ENCODE results near the gene STAB1.

Gene STAB1

GRCh38 chr3:52494886-52495495 is at the start of gene STAB1:
TSS of gene STAB1 (plus strand) at chr3:52495338. CDS start at chr3:52495414, 76 bp downstream.
- no peak within 1 kb of the TSS for H3K4me3 ChIP-seq (ENCODE audit: low read depth, low read length)
- no peaks in the 10 kb centered on the region for H3K9me3 ChIP-seq (ENCODE audit: control insufficient read depth, insufficient read depth, low read length)
- no peaks in the 10 kb centered on the region for H3K4me1 ChIP-seq (ENCODE audit: control insufficient read depth, insufficient read depth, low read length)
- no peak within 1 kb of the TSS for H3K9ac ChIP-seq (ENCODE audit: low read depth, low read length)
- H3K27me3 ChIP-seq (ENCODE audit: control insufficient read depth, insufficient read depth, low read length): no peaks in the 10 kb centered on the region
- peaks cover 32% of the 10 kb centered on the region for H3K36me3 ChIP-seq (ENCODE audit: control insufficient read depth, insufficient read depth, low read length)

GRCh38 chr3:52446042-52446441 is 49.1 kb upstream of the STAB1 start:
- H3K27me3 ChIP-seq (ENCODE audit: control insufficient read depth, insufficient read depth, low read length): no peaks in the 10 kb centered on the region
- H3K36me3 ChIP-seq (ENCODE audit: control insufficient read depth, insufficient read depth, low read length): no peaks in the 10 kb centered on the region
- H3K4me1 ChIP-seq (ENCODE audit: control insufficient read depth, insufficient read depth, low read length): no peaks in the 10 kb centered on the region
- no peak overlapping the region for H3K9ac ChIP-seq (ENCODE audit: low read depth, low read length)
- H3K4me3 ChIP-seq (ENCODE audit: low read depth, low read length): no peak overlapping the region
- H3K9me3 ChIP-seq (ENCODE audit: control insufficient read depth, insufficient read depth, low read length): no peaks in the 10 kb centered on the region

- no peaks in the 10 kb centered on the region for H3K4me1 ChIP-seq (ENCODE audit: control insufficient read depth, insufficient read depth, low read length)
- no peak overlapping the region for H3K9ac ChIP-seq (ENCODE audit: low read depth, low read length)
- H3K27me3 ChIP-seq (ENCODE audit: control insufficient read depth, insufficient read depth, low read length): no peaks in the 10 kb centered on the region
- H3K36me3 ChIP-seq (ENCODE audit: control insufficient read depth, insufficient read depth, low read length): no peaks in the 10 kb centered on the region
- H3K4me3 ChIP-seq (ENCODE audit: low read depth, low read length): no peak overlapping the region
- H3K9me3 ChIP-seq (ENCODE audit: control insufficient read depth, insufficient read depth, low read length): no peaks in the 10 kb centered on the region
These were observed 48.3 kb upstream of the STAB1 start for GRCh38 chr3:52446631-52447511.

GRCh38 chr3:52447512-52448355 is 47.4 kb upstream of the STAB1 start:
- Histone ChIP-seq H3K36me3 (ENCODE audit: control insufficient read depth, insufficient read depth, low read length) (no peaks in the 10 kb centered on the region), H3K9ac (ENCODE audit: low read depth, low read length) (no peak overlapping the region), H3K4me1 (ENCODE audit: control insufficient read depth, insufficient read depth, low read length) (no peaks in the 10 kb centered on the region), H3K27me3 (ENCODE audit: control insufficient read depth, insufficient read depth, low read length) (no peaks in the 10 kb centered on the region), H3K9me3 (ENCODE audit: control insufficient read depth, insufficient read depth, low read length) (no peaks in the 10 kb centered on the region), H3K4me3 (ENCODE audit: low read depth, low read length) (no peak overlapping the region)

- Histone ChIP-seq H3K27me3 (ENCODE audit: control insufficient read depth, insufficient read depth, low read length) (no peaks in the 10 kb centered on the region), H3K9me3 (ENCODE audit: control insufficient read depth, insufficient read depth, low read length) (no peaks in the 10 kb centered on the region), H3K9ac (ENCODE audit: low read depth, low read length) (no peak overlapping the region), H3K36me3 (ENCODE audit: control insufficient read depth, insufficient read depth, low read length) (no peaks in the 10 kb centered on the region), H3K4me3 (ENCODE audit: low read depth, low read length) (no peak overlapping the region), H3K4me1 (ENCODE audit: control insufficient read depth, insufficient read depth, low read length) (no peaks in the 10 kb centered on the region)
These were observed 44.5 kb upstream of the STAB1 start for GRCh38 chr3:52450489-52451236.

GRCh38 chr3:52451237-52452083 is 43.7 kb upstream of the STAB1 start:
- Histone ChIP-seq H3K4me3 (ENCODE audit: low read depth, low read length) (no peak overlapping the region), H3K9ac (ENCODE audit: low read depth, low read length) (no peak overlapping the region), H3K36me3 (ENCODE audit: control insufficient read depth, insufficient read depth, low read length) (no peaks in the 10 kb centered on the region), H3K27me3 (ENCODE audit: control insufficient read depth, insufficient read depth, low read length) (no peaks in the 10 kb centered on the region), H3K9me3 (ENCODE audit: control insufficient read depth, insufficient read depth, low read length) (no peaks in the 10 kb centered on the region), H3K4me1 (ENCODE audit: control insufficient read depth, insufficient read depth, low read length) (no peaks in the 10 kb centered on the region)

- Histone ChIP-seq H3K27me3 (ENCODE audit: control insufficient read depth, insufficient read depth, low read length) (no peaks in the 10 kb centered on the region), H3K36me3 (ENCODE audit: control insufficient read depth, insufficient read depth, low read length) (no peaks in the 10 kb centered on the region), H3K9ac (ENCODE audit: low read depth, low read length) (no peak overlapping the region), H3K4me1 (ENCODE audit: control insufficient read depth, insufficient read depth, low read length) (peaks cover 3% of the 10 kb centered on the region), H3K4me3 (ENCODE audit: low read depth, low read length) (no peak overlapping the region), H3K9me3 (ENCODE audit: control insufficient read depth, insufficient read depth, low read length) (no peaks in the 10 kb centered on the region)
These were observed 43.0 kb upstream of the STAB1 start for GRCh38 chr3:52452126-52452525.

GRCh38 chr3:52452570-52453221 is 42.4 kb upstream of the STAB1 start:
- Histone ChIP-seq H3K36me3 (ENCODE audit: control insufficient read depth, insufficient read depth, low read length) (no peaks in the 10 kb centered on the region), H3K4me3 (ENCODE audit: low read depth, low read length) (no peak overlapping the region), H3K27me3 (ENCODE audit: control insufficient read depth, insufficient read depth, low read length) (no peaks in the 10 kb centered on the region), H3K4me1 (ENCODE audit: control insufficient read depth, insufficient read depth, low read length) (peaks cover 5% of the 10 kb centered on the region), H3K9me3 (ENCODE audit: control insufficient read depth, insufficient read depth, low read length) (no peaks in the 10 kb centered on the region), H3K9ac (ENCODE audit: low read depth, low read length) (no peak overlapping the region)

GRCh38 chr3:52453496-52454249 is 41.5 kb upstream of the STAB1 start, which contains the start of gene TNNC1:
TSS of gene TNNC1 (minus strand) at chr3:52454041. CDS start at chr3:52454015, 26 bp downstream.
- Histone ChIP-seq H3K9ac (ENCODE audit: low read depth, low read length) (no peak within 1 kb of the TSS), H3K4me3 (ENCODE audit: low read depth, low read length) (no peak within 1 kb of the TSS), H3K4me1 (ENCODE audit: control insufficient read depth, insufficient read depth, low read length) (peaks cover 5% of the 10 kb centered on the region)

More at GRCh38 chr3:52453496-52454249, 41.5 kb upstream of the STAB1 start, which contains the start of gene TNNC1:
- H3K36me3 ChIP-seq (ENCODE audit: control insufficient read depth, insufficient read depth, low read length): peaks cover 4% of the 10 kb centered on the region
- H3K27me3 ChIP-seq (ENCODE audit: control insufficient read depth, insufficient read depth, low read length): no peaks in the 10 kb centered on the region
- H3K9me3 ChIP-seq (ENCODE audit: control insufficient read depth, insufficient read depth, low read length): no peaks in the 10 kb centered on the region

All from iPS-15b (cell line).